Body of pancreas (tissue), 4 donors: ENCODE data around the gene MVB12B.

Experiments used
- CTCF ChIP-seq, 7 experiments: fragments of 450-650 bp in 4 of 7; fragments of 200-600 bp in 3 of 7; sonication (generic) in 3 of 7; IDR thresholded peaks; one replicate each; pipeline ENCODE4 v1.5.1; 2016 to 2019; ENCODE audit warnings: antibody characterized with exemption in 7 of 7
- POLR2A ChIP-seq, 3 donors: fragments of 450-650 bp; IDR thresholded peaks; one replicate each; pipeline ENCODE4 v1.6.1; 2016; ENCODE audit warnings: antibody characterized with exemption in 3 of 3, mild to moderate bottlenecking in 2 of 3

DNA sequence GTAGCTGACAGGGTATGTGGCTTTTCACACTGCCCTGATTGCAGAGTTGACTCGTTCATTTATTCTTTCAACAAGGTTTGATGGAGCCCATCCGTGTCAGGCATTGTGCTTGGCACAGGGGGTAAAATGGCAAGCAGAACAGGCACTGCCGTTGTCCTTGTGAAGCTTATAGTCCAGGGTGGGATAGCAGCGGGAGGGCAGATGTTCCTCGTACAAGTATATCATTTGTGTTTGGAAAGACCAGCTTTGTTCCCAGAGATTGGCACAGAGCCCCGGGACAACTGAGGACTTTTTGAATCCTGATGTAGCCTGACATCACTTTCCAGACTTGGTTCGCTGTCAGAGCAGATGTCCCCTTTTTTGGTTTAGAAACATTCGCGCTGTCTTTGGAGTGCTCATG lies 50.9 kb downstream of the MVB12B start:
- no peak for TF ChIP-seq POLR2A (IDR thresholded peaks at IDR 0.05)
- TF ChIP-seq CTCF (IDR thresholded peaks at IDR 0.05), result no peak
